HEK293 (cell line): Measurements from ENCODE around the gene CAB39.

Source experiments
- CTCF ChIA-PET: fragments of 350-600 bp; formaldehyde crosslinking; extraction: SDS; loops from one replicate; lab custom pipeline; 2021; ENCODE audit warnings: antibody characterized with exemption; lab: Yijun Ruan, JAX
- POLR2A ChIA-PET: fragments of 300-600 bp; formaldehyde crosslinking; extraction: SDS; loops from one replicate; lab custom pipeline; 2020; ENCODE audit warnings: antibody characterized with exemption, inconsistent platforms; lab: Yijun Ruan, JAX
- H3K27ac ChIP-seq: fragments of 200-500 bp; sonication (Bioruptor generic); 2 replicates; pipeline ENCODE4 v1.5.1; 2014; ENCODE audit warnings: low read depth, low read length, control low read depth, inconsistent platforms; ENCODE audit errors: extremely low read depth
- H3K36me3 ChIP-seq, 2 experiments: fragments of 200-500 bp in 1 of 2; sonication (Bioruptor generic) in 1 of 2; 1 replicate in 1 of 2; 2 replicates in 1 of 2; pipeline ENCODE4 v1.5.1; 2014 to 2017; ENCODE audit warnings: inconsistent platforms in 2 of 2, low read length in 2 of 2; ENCODE audit not compliant: control insufficient read depth in 2 of 2, insufficient read depth in 1 of 2
- H3K4me1 ChIP-seq: fragments of 200-500 bp; sonication (Bioruptor generic); 2 replicates; pipeline ENCODE4 v1.5.1; 2014; ENCODE audit warnings: mild to moderate bottlenecking, low read length, inconsistent platforms; ENCODE audit not compliant: control insufficient read depth, insufficient read depth
- H3K4me3 ChIP-seq: 2 replicates; pipeline ENCODE4 v1.5.1; 2011; ENCODE audit warnings: low read depth, mild to moderate bottlenecking, control low read depth, low read length, moderate library complexity
- H3K9me3 ChIP-seq: fragments of 200-500 bp; sonication (Bioruptor generic); 2 replicates; pipeline ENCODE4 v1.5.1; 2014; ENCODE audit warnings: low read depth, low read length, inconsistent platforms; ENCODE audit not compliant: control insufficient read depth, insufficient read depth
- GLI4 ChIP-seq: fragments of 450-650 bp; formaldehyde crosslinking; IDR thresholded peaks from 2 replicates; pipeline ENCODE4 v1.5.1; 2016; ENCODE audit warnings: missing biosample characterization, missing genetic modification characterization
- KLF1 ChIP-seq: fragments of 450-650 bp; formaldehyde crosslinking; IDR thresholded peaks from 2 replicates; pipeline ENCODE4 v1.5.1; 2016; ENCODE audit warnings: missing biosample characterization, missing genetic modification characterization
- REPIN1 ChIP-seq: fragments of 450-650 bp; formaldehyde crosslinking; IDR thresholded peaks from 2 replicates; pipeline ENCODE4 v1.5.1; 2017; ENCODE audit warnings: missing biosample characterization, missing genetic modification characterization, low read depth
- YY1 ChIP-seq: fragments of 450-650 bp; formaldehyde crosslinking; IDR thresholded peaks from 2 replicates; pipeline ENCODE4 v1.5.1; 2018; ENCODE audit warnings: missing biosample characterization, missing genetic modification characterization
- ZBTB21 ChIP-seq: fragments of 450-650 bp; formaldehyde crosslinking; IDR thresholded peaks from 2 replicates; pipeline ENCODE4 v1.5.1; 2017; ENCODE audit warnings: missing biosample characterization, missing genetic modification characterization
- ZBTB8A ChIP-seq: fragments of 450-650 bp; formaldehyde crosslinking; IDR thresholded peaks from 2 replicates; pipeline ENCODE4 v1.5.1; 2016; ENCODE audit warnings: missing biosample characterization, missing genetic modification characterization
- ZNF10 ChIP-seq: fragments of 450-650 bp; formaldehyde crosslinking; IDR thresholded peaks from 2 replicates; pipeline ENCODE4 v1.5.1; 2017; ENCODE audit warnings: missing biosample characterization, missing genetic modification characterization
- ZNF133 ChIP-seq: fragments of 450-650 bp; formaldehyde crosslinking; IDR thresholded peaks from 2 replicates; pipeline ENCODE4 v1.5.1; 2016; ENCODE audit warnings: missing biosample characterization, missing genetic modification characterization
- ZNF16 ChIP-seq: fragments of 450-650 bp; formaldehyde crosslinking; IDR thresholded peaks from 2 replicates; pipeline ENCODE4 v1.5.1; 2016; ENCODE audit warnings: low read depth, missing biosample characterization, missing genetic modification characterization
- ZNF266 ChIP-seq: fragments of 450-650 bp; formaldehyde crosslinking; IDR thresholded peaks from 2 replicates; pipeline ENCODE4 v1.5.1; 2016; ENCODE audit warnings: missing biosample characterization, missing genetic modification characterization, low read depth
- ZNF324 ChIP-seq: fragments of 450-650 bp; formaldehyde crosslinking; IDR thresholded peaks from 2 replicates; pipeline ENCODE4 v1.5.1; 2016; ENCODE audit warnings: missing biosample characterization, missing genetic modification characterization
- ZNF473 ChIP-seq: fragments of 450-650 bp; formaldehyde crosslinking; IDR thresholded peaks from 2 replicates; pipeline ENCODE4 v1.5.1; 2017; ENCODE audit warnings: missing biosample characterization, missing genetic modification characterization
- ZNF488 ChIP-seq: fragments of 450-650 bp; formaldehyde crosslinking; IDR thresholded peaks from 2 replicates; pipeline ENCODE4 v1.5.1; 2016; ENCODE audit warnings: missing biosample characterization, missing genetic modification characterization
- ZNF610 ChIP-seq: fragments of 450-650 bp; formaldehyde crosslinking; IDR thresholded peaks from 2 replicates; pipeline ENCODE4 v1.5.1; 2016; ENCODE audit warnings: missing biosample characterization, missing genetic modification characterization, borderline replicate concordance
- ZNF76 ChIP-seq: fragments of 450-650 bp; formaldehyde crosslinking; IDR thresholded peaks from 2 replicates; pipeline ENCODE4; 2016; ENCODE audit warnings: low read depth, missing biosample characterization, missing genetic modification characterization, borderline replicate concordance
- ZNF792 ChIP-seq: fragments of 450-650 bp; formaldehyde crosslinking; IDR thresholded peaks from 2 replicates; pipeline ENCODE4 v1.5.1; 2016; ENCODE audit warnings: missing biosample characterization, missing genetic modification characterization
- TF ChIP-seq, protein P1 (sequence below): fragments of 450-650 bp; formaldehyde crosslinking; IDR thresholded peaks from 2 replicates; pipeline ENCODE4 v1.5.1; 2017; ENCODE audit warnings: missing biosample characterization, missing genetic modification characterization
- TF ChIP-seq, protein P2 (sequence below): fragments of 450-650 bp; formaldehyde crosslinking; optimal IDR thresholded peaks from 2 replicates; pipeline ENCODE3; 2016; ENCODE audit warnings: missing biosample characterization, mild to moderate bottlenecking, missing genetic modification characterization
- TF ChIP-seq, protein P3 (sequence below): fragments of 450-650 bp; formaldehyde crosslinking; IDR thresholded peaks from 2 replicates; pipeline ENCODE4 v1.5.1; 2017; ENCODE audit warnings: missing biosample characterization, missing genetic modification characterization
- TF ChIP-seq, protein P4 (sequence below): fragments of 450-650 bp; formaldehyde crosslinking; IDR thresholded peaks from 2 replicates; pipeline ENCODE4 v1.5.1; 2016; ENCODE audit warnings: missing biosample characterization, missing genetic modification characterization, borderline replicate concordance

The CAB39 gene

GRCh38 chr2:230696670-230697069 lies 16.0 kb upstream of the CAB39 start (continued):
- TF ChIP-seq ZNF488 (no peak), YY1 (tag by site-specific recombination) (no peak), REPIN1 (tag by site-specific recombination) (no peak), ZNF324 (tag by site-specific recombination) (no peak), KLF1 (tag by site-specific recombination) (no peak)
- TF ChIP-seq, protein P1, sequence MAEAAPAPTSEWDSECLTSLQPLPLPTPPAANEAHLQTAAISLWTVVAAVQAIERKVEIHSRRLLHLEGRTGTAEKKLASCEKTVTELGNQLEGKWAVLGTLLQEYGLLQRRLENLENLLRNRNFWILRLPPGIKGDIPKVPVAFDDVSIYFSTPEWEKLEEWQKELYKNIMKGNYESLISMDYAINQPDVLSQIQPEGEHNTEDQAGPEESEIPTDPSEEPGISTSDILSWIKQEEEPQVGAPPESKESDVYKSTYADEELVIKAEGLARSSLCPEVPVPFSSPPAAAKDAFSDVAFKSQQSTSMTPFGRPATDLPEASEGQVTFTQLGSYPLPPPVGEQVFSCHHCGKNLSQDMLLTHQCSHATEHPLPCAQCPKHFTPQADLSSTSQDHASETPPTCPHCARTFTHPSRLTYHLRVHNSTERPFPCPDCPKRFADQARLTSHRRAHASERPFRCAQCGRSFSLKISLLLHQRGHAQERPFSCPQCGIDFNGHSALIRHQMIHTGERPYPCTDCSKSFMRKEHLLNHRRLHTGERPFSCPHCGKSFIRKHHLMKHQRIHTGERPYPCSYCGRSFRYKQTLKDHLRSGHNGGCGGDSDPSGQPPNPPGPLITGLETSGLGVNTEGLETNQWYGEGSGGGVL (tag by site-specific recombination), result no peak
- TF ChIP-seq, protein P2, sequence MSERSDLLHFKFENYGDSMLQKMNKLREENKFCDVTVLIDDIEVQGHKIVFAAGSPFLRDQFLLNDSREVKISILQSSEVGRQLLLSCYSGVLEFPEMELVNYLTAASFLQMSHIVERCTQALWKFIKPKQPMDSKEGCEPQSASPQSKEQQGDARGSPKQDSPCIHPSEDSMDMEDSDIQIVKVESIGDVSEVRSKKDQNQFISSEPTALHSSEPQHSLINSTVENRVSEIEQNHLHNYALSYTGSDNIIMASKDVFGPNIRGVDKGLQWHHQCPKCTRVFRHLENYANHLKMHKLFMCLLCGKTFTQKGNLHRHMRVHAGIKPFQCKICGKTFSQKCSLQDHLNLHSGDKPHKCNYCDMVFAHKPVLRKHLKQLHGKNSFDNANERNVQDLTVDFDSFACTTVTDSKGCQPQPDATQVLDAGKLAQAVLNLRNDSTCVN, result no peak

- Histone ChIP-seq H3K36me3 (no peaks in the 10 kb centered on the region), H3K4me1 (no peaks in the 10 kb centered on the region), H3K4me3 (no peak overlapping the region), H3K27ac (no peak overlapping the region), H3K9me3 (no peaks in the 10 kb centered on the region)
- POLR2A ChIA-PET, result no interaction called here
- CTCF ChIA-PET, result interaction anchor here (1.2 kb wide), 1 partner anchor 101 kb away, joined by 3 read pairs; no protein-coding TSS in a partner anchor
- TF ChIP-seq ZNF76 (no peak), ZNF473 (tag by site-specific recombination) (no peak), ZBTB21 (tag by site-specific recombination) (no peak), ZNF610 (no peak), ZNF266 (no peak), GLI4 (tag by site-specific recombination) (no peak), ZNF16 (no peak), ZNF10 (tag by site-specific recombination) (no peak), ZBTB8A (tag by site-specific recombination) (no peak), ZNF133 (no peak), ZNF792 (tag by site-specific recombination) (no peak)
- TF ChIP-seq, protein P1 (tag by site-specific recombination), result no peak
- TF ChIP-seq, protein P3, sequence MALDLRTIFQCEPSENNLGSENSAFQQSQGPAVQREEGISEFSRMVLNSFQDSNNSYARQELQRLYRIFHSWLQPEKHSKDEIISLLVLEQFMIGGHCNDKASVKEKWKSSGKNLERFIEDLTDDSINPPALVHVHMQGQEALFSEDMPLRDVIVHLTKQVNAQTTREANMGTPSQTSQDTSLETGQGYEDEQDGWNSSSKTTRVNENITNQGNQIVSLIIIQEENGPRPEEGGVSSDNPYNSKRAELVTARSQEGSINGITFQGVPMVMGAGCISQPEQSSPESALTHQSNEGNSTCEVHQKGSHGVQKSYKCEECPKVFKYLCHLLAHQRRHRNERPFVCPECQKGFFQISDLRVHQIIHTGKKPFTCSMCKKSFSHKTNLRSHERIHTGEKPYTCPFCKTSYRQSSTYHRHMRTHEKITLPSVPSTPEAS (tag by site-specific recombination), result no peak
- TF ChIP-seq, protein P4, sequence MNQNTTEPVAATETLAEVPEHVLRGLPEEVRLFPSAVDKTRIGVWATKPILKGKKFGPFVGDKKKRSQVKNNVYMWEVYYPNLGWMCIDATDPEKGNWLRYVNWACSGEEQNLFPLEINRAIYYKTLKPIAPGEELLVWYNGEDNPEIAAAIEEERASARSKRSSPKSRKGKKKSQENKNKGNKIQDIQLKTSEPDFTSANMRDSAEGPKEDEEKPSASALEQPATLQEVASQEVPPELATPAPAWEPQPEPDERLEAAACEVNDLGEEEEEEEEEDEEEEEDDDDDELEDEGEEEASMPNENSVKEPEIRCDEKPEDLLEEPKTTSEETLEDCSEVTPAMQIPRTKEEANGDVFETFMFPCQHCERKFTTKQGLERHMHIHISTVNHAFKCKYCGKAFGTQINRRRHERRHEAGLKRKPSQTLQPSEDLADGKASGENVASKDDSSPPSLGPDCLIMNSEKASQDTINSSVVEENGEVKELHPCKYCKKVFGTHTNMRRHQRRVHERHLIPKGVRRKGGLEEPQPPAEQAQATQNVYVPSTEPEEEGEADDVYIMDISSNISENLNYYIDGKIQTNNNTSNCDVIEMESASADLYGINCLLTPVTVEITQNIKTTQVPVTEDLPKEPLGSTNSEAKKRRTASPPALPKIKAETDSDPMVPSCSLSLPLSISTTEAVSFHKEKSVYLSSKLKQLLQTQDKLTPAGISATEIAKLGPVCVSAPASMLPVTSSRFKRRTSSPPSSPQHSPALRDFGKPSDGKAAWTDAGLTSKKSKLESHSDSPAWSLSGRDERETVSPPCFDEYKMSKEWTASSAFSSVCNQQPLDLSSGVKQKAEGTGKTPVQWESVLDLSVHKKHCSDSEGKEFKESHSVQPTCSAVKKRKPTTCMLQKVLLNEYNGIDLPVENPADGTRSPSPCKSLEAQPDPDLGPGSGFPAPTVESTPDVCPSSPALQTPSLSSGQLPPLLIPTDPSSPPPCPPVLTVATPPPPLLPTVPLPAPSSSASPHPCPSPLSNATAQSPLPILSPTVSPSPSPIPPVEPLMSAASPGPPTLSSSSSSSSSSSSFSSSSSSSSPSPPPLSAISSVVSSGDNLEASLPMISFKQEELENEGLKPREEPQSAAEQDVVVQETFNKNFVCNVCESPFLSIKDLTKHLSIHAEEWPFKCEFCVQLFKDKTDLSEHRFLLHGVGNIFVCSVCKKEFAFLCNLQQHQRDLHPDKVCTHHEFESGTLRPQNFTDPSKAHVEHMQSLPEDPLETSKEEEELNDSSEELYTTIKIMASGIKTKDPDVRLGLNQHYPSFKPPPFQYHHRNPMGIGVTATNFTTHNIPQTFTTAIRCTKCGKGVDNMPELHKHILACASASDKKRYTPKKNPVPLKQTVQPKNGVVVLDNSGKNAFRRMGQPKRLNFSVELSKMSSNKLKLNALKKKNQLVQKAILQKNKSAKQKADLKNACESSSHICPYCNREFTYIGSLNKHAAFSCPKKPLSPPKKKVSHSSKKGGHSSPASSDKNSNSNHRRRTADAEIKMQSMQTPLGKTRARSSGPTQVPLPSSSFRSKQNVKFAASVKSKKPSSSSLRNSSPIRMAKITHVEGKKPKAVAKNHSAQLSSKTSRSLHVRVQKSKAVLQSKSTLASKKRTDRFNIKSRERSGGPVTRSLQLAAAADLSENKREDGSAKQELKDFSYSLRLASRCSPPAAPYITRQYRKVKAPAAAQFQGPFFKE (tag by site-specific recombination), result no peak
These were observed 15.0 kb upstream of the CAB39 start for GRCh38 chr2:230697676-230698075.
